B cell (primary cell): ENCODE measurements around the gene CASZ1. TPM values are rescaled to one million over a fixed set of nuclear protein-coding genes. Genes with fewer than 3 reads are reported as not detected.

Experiments used
- ATAC-seq: fragments of 200-7000 bp; cut with Tn5 transposase; one replicate; pipeline ENCODE4 v1.10.0; 2021; ENCODE audit warnings: low read depth, mild to moderate bottlenecking, moderate number of reproducible peaks, moderate library complexity
- CTCF ChIA-PET: fragments of 350-600 bp; sonication (Branson Sonifier 250); formaldehyde crosslinking; loops from one replicate; lab custom pipeline; 2021; ENCODE audit warnings: antibody characterized with exemption, inconsistent platforms; lab: Charles Lee
- POLR2A ChIA-PET: fragments of 350-600 bp; sonication (Branson Sonifier 250); formaldehyde crosslinking; loops from one replicate; lab custom pipeline; 2021; ENCODE audit warnings: antibody characterized with exemption; lab: Charles Lee
- DNase-seq: peaks from one replicate; pipeline ENCODE4 v3.0.0; 2013
- H2AFZ ChIP-seq: 2 replicates; pipeline ENCODE4 v1.6.1; 2012; ENCODE audit warnings: mild to moderate bottlenecking, low read depth, low read length; ENCODE audit not compliant: insufficient read depth, poor library complexity, severe bottlenecking
- H3K27ac ChIP-seq, 2 donors: 1 replicate in 1 of 2; 2 replicates in 1 of 2; pipeline ENCODE4 v1.5.1; 2012 to 2013; ENCODE audit warnings: low read length in 2 of 2, mild to moderate bottlenecking in 2 of 2, moderate library complexity in 1 of 2
- H3K27me3 ChIP-seq, 4 experiments: fragments of 200-600 bp in 1 of 4; sonication (generic) in 1 of 4; replicated peaks in 1 of 4; 1 replicate in 2 of 4; 2 replicates in 2 of 4; pipeline versions ENCODE4 v1.6.1 to v1.7.0; 2013 to 2016; ENCODE audit warnings: low read length in 3 of 4, mild to moderate bottlenecking in 2 of 4, mixed read lengths in 1 of 4, moderate library complexity in 1 of 4; ENCODE audit not compliant: insufficient read depth in 4 of 4, control insufficient read depth in 3 of 4; ENCODE audit errors: control extremely low read depth in 1 of 4
- H3K36me3 ChIP-seq, 2 experiments: replicated peaks in 1 of 2; 1 replicate in 1 of 2; 2 replicates in 1 of 2; pipeline versions ENCODE4 v1.6.1 to v1.7.1; 2013; ENCODE audit warnings: low read length in 1 of 2; ENCODE audit not compliant: insufficient read depth in 2 of 2, control insufficient read depth in 1 of 2; ENCODE audit errors: control extremely low read depth in 1 of 2, extremely low read depth in 1 of 2
- H3K4me1 ChIP-seq, 2 donors: fragments of 200-600 bp in 1 of 2; sonication (generic) in 1 of 2; 1 replicate in 1 of 2; 2 replicates in 1 of 2; pipeline versions ENCODE4 v1.5.1 to v1.6.1; 2013 to 2017; ENCODE audit warnings: low read length in 2 of 2; ENCODE audit not compliant: control insufficient read depth in 2 of 2, insufficient read depth in 2 of 2
- H3K4me2 ChIP-seq: replicated peaks from 2 replicates; pipeline ENCODE3; 2012; ENCODE audit warnings: mild to moderate bottlenecking, low read depth, low read length; ENCODE audit not compliant: poor library complexity, severe bottlenecking
- H3K4me3 ChIP-seq, 5 experiments: fragments of 200-600 bp in 1 of 5; sonication (generic) in 1 of 5; 1 replicate in 3 of 5; 2 replicates in 2 of 5; pipeline versions ENCODE4 v1.5.1 to v1.7.0; 2011 to 2016; ENCODE audit warnings: low read length in 4 of 5, mild to moderate bottlenecking in 4 of 5, low read depth in 2 of 5, control low read depth in 1 of 5, moderate library complexity in 1 of 5; ENCODE audit not compliant: insufficient read depth in 1 of 5; ENCODE audit errors: control extremely low read depth in 1 of 5, extremely low read depth in 1 of 5
- H3K79me2 ChIP-seq: fragments of 200-600 bp; sonication (generic); one replicate; pipeline ENCODE4 v1.6.0; 2016; ENCODE audit warnings: low read length; ENCODE audit not compliant: control insufficient read depth, insufficient read depth
- H3K9ac ChIP-seq: fragments of 200-600 bp; sonication (generic); 2 replicates; pipeline ENCODE4 v1.6.1; 2017; ENCODE audit warnings: mild to moderate bottlenecking, low read length, moderate library complexity
- H3K9me3 ChIP-seq, 3 donors: one replicate each; pipeline versions ENCODE4 v1.6.1 to v1.7.1; 2013; ENCODE audit warnings: low read length in 2 of 3; ENCODE audit not compliant: control insufficient read depth in 2 of 3, insufficient read depth in 1 of 3; ENCODE audit errors: control extremely low read depth in 1 of 3
- H4K20me1 ChIP-seq: 2 replicates; pipeline ENCODE4 v1.6.0; 2012; ENCODE audit warnings: mild to moderate bottlenecking, low read length; ENCODE audit not compliant: insufficient read depth, control insufficient read depth, poor library complexity, severe bottlenecking
- H3K27ac Mint-ChIP-seq: one replicate; pipeline ENCODE4 v1.8.0; 2021; ENCODE audit warnings: mixed read lengths
- H3K27me3 Mint-ChIP-seq: one replicate; pipeline ENCODE4 v1.8.0; 2021; ENCODE audit warnings: mixed read lengths
- H3K4me1 Mint-ChIP-seq: one replicate; pipeline ENCODE4 v1.8.0; 2021; ENCODE audit warnings: mixed read lengths
- H3K4me3 Mint-ChIP-seq: one replicate; pipeline ENCODE4 v1.8.0; 2021; ENCODE audit warnings: mixed read lengths
- H3K9me3 Mint-ChIP-seq: one replicate; pipeline ENCODE4 v1.8.0; 2022; ENCODE audit warnings: mixed read lengths; ENCODE audit not compliant: insufficient read depth
- EZH2 ChIP-seq: IDR thresholded peaks from 2 replicates; pipeline ENCODE4 v1.6.1; 2012; ENCODE audit warnings: borderline replicate concordance, low read depth, mild to moderate bottlenecking, moderate library complexity, low read length; ENCODE audit not compliant: insufficient read depth, poor library complexity, severe bottlenecking
- WGBS: methylation state at CpG from one replicate; pipeline ENCODE4 v1.1.5; 2013; ENCODE audit warnings: missing lambda C conversion rate; ENCODE audit not compliant: insufficient coverage; 5-methylcytosine and 5-hydroxymethylcytosine counted together
- intact Hi-C: fragments of 100-400 bp; cut with micrococcal nuclease; formaldehyde crosslinking; loops from one replicate; pipeline ENCODE4 v1.10.0; 2022
- polyA plus RNA-seq: library from polyadenylated mRNA; depleted of rRNA; stranded (reverse); fragments of >200 nt; gene quantifications from 2 replicates; pipeline ENCODE4 v1.2.3, GENCODE V29; 2012
- total RNA-seq, 2 donors: library from RNA; stranded (reverse); fragments of 120-200 nt in 1 of 2; gene quantifications; 1 replicate in 1 of 2; 2 replicates in 1 of 2; pipeline versions ENCODE4 v1.2.3 to v1.2.4, GENCODE V29; 2013 to 2022
- TF ChIP-seq, protein P1 (sequence below): fragments of 200-600 bp; IDR thresholded peaks from one replicate; pipeline ENCODE4 v1.8.0; 2022; ENCODE audit warnings: antibody characterized with exemption, mild to moderate bottlenecking

The CASZ1 gene
- total and polyA plus RNA-seq, 2 donors (not counting 1 experiment from before 2014, with no cell fraction given) = 9.5 to 27.2 TPM

DNA sequence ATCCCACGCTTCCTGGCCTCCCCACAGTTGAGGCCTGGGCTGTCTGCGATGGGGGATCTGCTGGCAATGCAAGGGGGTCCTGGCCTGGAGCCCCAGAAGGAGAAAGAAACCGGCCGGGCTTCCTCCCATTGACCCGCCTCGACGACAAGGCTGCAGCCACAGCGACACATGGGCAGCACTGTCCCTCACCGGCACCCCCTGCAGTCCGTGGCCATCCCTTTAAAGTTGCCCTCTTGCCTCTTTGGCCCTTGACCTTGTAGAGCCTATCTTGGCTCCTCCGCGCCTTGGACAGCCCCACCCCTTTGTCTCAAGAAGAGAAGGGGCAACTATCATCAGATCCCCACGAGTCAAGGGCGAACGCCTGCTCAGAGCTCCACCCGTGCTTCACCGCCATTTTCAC, 106.0 kb downstream of the CASZ1 start:
- Mint-ChIP-seq H3K9me3 (no peaks in the 10 kb centered on the region), H3K4me3 (no peak overlapping the region), H3K27ac (no peak overlapping the region), H3K27me3 (no peaks in the 10 kb centered on the region), H3K4me1 (peaks cover 19% of the 10 kb centered on the region)
- Histone ChIP-seq H3K79me2 (peaks cover 80% of the 10 kb centered on the region), H3K27ac (no peak overlapping the region), H3K4me3 (no peak overlapping the region), H3K27me3 (no peaks in the 10 kb centered on the region), H3K9me3 (no peaks in the 10 kb centered on the region), H3K4me2 (no peak overlapping the region), H4K20me1 (peaks cover 77% of the 10 kb centered on the region), H3K9ac (no peak overlapping the region), H3K4me1 (peaks cover 16 to 25% of the 10 kb centered on the region in 2 donors), H2AFZ (no peak overlapping the region), H3K36me3 (peaks cover 0 to 10% of the 10 kb centered on the region in 2 experiments)
- 95% methylated on average over 17 of the region's 17 CpGs for WGBS
- no peak for ATAC-seq
- ChIA-PET POLR2A (no interaction called here), CTCF (interaction anchor here (2.4 kb wide), 1 partner anchor 196 kb away, joined by 9 read pairs; no protein-coding TSS in a partner anchor)
- intact Hi-C loops = loop anchor here (5.0 to 10.0 kb wide), 5 partner anchors 252 to 1106 kb away; partner anchors contain the start of genes CTNNBIP1, MAD2L2, PGD and TMEM201
- TF ChIP-seq, protein P1, sequence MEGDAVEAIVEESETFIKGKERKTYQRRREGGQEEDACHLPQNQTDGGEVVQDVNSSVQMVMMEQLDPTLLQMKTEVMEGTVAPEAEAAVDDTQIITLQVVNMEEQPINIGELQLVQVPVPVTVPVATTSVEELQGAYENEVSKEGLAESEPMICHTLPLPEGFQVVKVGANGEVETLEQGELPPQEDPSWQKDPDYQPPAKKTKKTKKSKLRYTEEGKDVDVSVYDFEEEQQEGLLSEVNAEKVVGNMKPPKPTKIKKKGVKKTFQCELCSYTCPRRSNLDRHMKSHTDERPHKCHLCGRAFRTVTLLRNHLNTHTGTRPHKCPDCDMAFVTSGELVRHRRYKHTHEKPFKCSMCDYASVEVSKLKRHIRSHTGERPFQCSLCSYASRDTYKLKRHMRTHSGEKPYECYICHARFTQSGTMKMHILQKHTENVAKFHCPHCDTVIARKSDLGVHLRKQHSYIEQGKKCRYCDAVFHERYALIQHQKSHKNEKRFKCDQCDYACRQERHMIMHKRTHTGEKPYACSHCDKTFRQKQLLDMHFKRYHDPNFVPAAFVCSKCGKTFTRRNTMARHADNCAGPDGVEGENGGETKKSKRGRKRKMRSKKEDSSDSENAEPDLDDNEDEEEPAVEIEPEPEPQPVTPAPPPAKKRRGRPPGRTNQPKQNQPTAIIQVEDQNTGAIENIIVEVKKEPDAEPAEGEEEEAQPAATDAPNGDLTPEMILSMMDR = no peak
- TF ChIP-seq EZH2 = no peak
- peak; percentile 15 for DNase-seq

DNA sequence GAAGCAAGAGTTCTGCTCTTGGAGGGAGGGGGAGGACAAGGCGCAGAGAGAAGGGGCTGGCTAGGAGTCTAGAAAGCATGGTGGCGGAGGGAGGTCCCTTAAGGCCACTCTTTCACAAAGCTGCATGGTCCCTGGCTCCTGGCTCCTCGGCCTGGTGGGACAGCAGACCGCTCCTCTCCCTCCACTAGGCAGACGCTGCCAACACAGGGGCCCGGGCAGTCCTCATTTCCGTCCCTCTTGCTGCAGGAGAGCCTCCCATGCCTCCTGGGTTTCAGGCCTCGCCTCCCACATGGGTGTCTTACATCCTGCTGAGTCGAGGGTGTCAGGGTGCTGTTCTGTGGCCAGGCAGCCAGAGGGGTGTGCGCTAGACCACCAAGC, 108.0 kb downstream of the CASZ1 start:
- Histone ChIP-seq H4K20me1 (peaks cover 98% of the 10 kb centered on the region), H3K4me2 (no peak overlapping the region), H3K9ac (no peak overlapping the region), H2AFZ (no peak overlapping the region), H3K9me3 (no peaks in the 10 kb centered on the region), H3K36me3 (peaks cover 0 to 10% of the 10 kb centered on the region in 2 experiments), H3K4me3 (no peak overlapping the region), H3K79me2 (peaks cover 98% of the 10 kb centered on the region), H3K27ac (no peak overlapping the region), H3K4me1 (peaks cover 16 to 21% of the 10 kb centered on the region in 2 donors), H3K27me3 (no peaks in the 10 kb centered on the region)
- Mint-ChIP-seq H3K27me3 (no peaks in the 10 kb centered on the region), H3K4me3 (no peak overlapping the region), H3K9me3 (no peaks in the 10 kb centered on the region), H3K27ac (no peak overlapping the region), H3K4me1 (peaks cover 15% of the 10 kb centered on the region)
- ChIA-PET POLR2A (no interaction called here), CTCF (no interaction called here)
- 90% methylated on average over 9 of the region's 10 CpGs for WGBS
- intact Hi-C loops = no loop called here
- no peak for ATAC-seq
- no peak for DNase-seq
- TF ChIP-seq, protein P1 = no peak
- TF ChIP-seq EZH2 = no peak
